Adrenal gland (tissue), 12 donors: ENCODE results near the gene PCNX2. TPM values are rescaled to one million over a fixed set of nuclear protein-coding genes. Genes with fewer than 3 reads are reported as not detected.

Experiments
- DNase-seq, 7 donors: peaks; one replicate each; pipeline ENCODE4 v3.0.0-alpha.2; 2019 to 2020
- H3K27ac ChIP-seq, 5 donors: fragments of 200-600 bp; sonication (generic) in 4 of 5; 1 replicate in 3 of 5; 2 replicates in 2 of 5; pipeline versions ENCODE4 v1.5.1 to v1.8.0; 2016 to 2020; ENCODE audit warnings: mild to moderate bottlenecking in 1 of 5
- H3K27me3 ChIP-seq: fragments of 200-600 bp; 2 replicates; pipeline ENCODE4 v1.8.0; 2021
- H3K36me3 ChIP-seq, 2 donors: fragments of 200-600 bp; replicated peaks in 1 of 2; 1 replicate in 1 of 2; 2 replicates in 1 of 2; pipeline versions ENCODE4 v1.5.1 to v1.8.0; 2018 to 2022
- H3K4me1 ChIP-seq, 2 donors: fragments of 200-600 bp; replicated peaks in 1 of 2; 1 replicate in 1 of 2; 2 replicates in 1 of 2; pipeline versions ENCODE4 v1.5.1 to v1.8.0; 2018 to 2021
- H3K4me3 ChIP-seq, 4 donors: fragments of 200-600 bp; sonication (generic) in 3 of 4; one replicate each; pipeline ENCODE4 v1.5.1; 2016 to 2018
- H3K9me3 ChIP-seq, 3 donors: fragments of 200-600 bp; sonication (generic) in 1 of 3; replicated peaks in 1 of 3; 1 replicate in 2 of 3; 2 replicates in 1 of 3; pipeline versions ENCODE4 v1.5.1 to v1.8.0; 2016 to 2021
- POLR2A ChIP-seq, 2 donors: fragments of 450-650 bp; IDR thresholded peaks; one replicate each; pipeline ENCODE4 v1.6.1; 2017; ENCODE audit warnings: antibody characterized with exemption in 2 of 2, mild to moderate bottlenecking in 2 of 2, moderate library complexity in 1 of 2
- WGBS, 4 donors: extraction: QIAGEN DNeasy Blood & Tissue Kit in 2 of 4; methylation state at CpG; one replicate each; pipeline versions ENCODE4 v1.1.5 to v1.1.7; 2013 to 2017; 5-methylcytosine and 5-hydroxymethylcytosine counted together
- intact Hi-C, 2 donors: fragments of 100-400 bp; cut with DNase I; formaldehyde crosslinking; loops; one replicate each; pipeline versions ENCODE4 v1.14.1 to v1.15.0; 2022 to 2023
- polyA plus RNA-seq, 3 donors: library from polyadenylated mRNA; stranded (reverse); fragments of 200-250 nt in 2 of 3; fragments of 350-450 nt in 1 of 3; fragmentation: Illumina TruSeq in 1 of 3; extraction: RNeasy Lipid Tissue Mini Kit (QIAGEN cat#74804) in 1 of 3; gene quantifications; one replicate each; pipeline ENCODE4 v1.2.3, GENCODE V29; 2013 to 2014
- total RNA-seq, 9 donors: library from RNA; depleted of rRNA in 4 of 9; stranded (reverse); fragments of >200 nt in 4 of 9; fragments of 120-200 nt in 1 of 9; fragmentation: NEBNext Ultra II Directional in 1 of 9; extraction: Animal tissue kit (Norgen Biotek cat#: 25700) in 1 of 9; gene quantifications; one replicate each; pipeline versions ENCODE4 v1.1.0 to v1.2.4, GENCODE V29; 2013 to 2023
- TF ChIP-seq, protein P1 (sequence below), 6 experiments: fragments of 450-650 bp in 4 of 6; fragments of 200-600 bp in 2 of 6; sonication (generic) in 1 of 6; IDR thresholded peaks; 1 replicate in 5 of 6; 2 replicates in 1 of 6; pipeline versions ENCODE4 v1.5.1 to v1.8.0; 2016 to 2021; ENCODE audit warnings: antibody characterized with exemption in 6 of 6, mild to moderate bottlenecking in 2 of 6, moderate library complexity in 1 of 6
- donor health status: healthy with polysubstance abuse.
- donor health status: Bipolar disorder and iron deficiency.
- donor health status: DM: yes; HTN: yes; CAD: no.
- donor health status: DM: no; HTN: no; CAD: no.
- donor health status: DM: no; HTN: no; CAD: no.
- donor health status: DM: yes; HTN: yes; CAD: no.

Gene PCNX2
- total and polyA plus RNA-seq, 12 donors, result 2.2 to 14.5 (median 5.5) TPM

GRCh38 chr1:232954594-232955365 is 340.7 kb downstream of the PCNX2 start:
- Histone ChIP-seq H3K9me3 (no peaks in the 10 kb centered on the region), H3K36me3 (no peaks in the 10 kb centered on the region), H3K4me1 (peaks cover 9 to 12% of the 10 kb centered on the region in 2 donors), H3K4me3 (no peak overlapping the region), H3K27ac (no peak overlapping the region), H3K27me3 (no peaks in the 10 kb centered on the region)
- 85 to 91% (median 87%) methylated on average over 4 of the region's 4 CpGs for WGBS, 4 donors
- intact Hi-C loops, result no loop called here
- TF ChIP-seq, protein P1, sequence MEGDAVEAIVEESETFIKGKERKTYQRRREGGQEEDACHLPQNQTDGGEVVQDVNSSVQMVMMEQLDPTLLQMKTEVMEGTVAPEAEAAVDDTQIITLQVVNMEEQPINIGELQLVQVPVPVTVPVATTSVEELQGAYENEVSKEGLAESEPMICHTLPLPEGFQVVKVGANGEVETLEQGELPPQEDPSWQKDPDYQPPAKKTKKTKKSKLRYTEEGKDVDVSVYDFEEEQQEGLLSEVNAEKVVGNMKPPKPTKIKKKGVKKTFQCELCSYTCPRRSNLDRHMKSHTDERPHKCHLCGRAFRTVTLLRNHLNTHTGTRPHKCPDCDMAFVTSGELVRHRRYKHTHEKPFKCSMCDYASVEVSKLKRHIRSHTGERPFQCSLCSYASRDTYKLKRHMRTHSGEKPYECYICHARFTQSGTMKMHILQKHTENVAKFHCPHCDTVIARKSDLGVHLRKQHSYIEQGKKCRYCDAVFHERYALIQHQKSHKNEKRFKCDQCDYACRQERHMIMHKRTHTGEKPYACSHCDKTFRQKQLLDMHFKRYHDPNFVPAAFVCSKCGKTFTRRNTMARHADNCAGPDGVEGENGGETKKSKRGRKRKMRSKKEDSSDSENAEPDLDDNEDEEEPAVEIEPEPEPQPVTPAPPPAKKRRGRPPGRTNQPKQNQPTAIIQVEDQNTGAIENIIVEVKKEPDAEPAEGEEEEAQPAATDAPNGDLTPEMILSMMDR (IDR thresholded peaks at IDR 0.05), result no peak
- no peak for TF ChIP-seq POLR2A (IDR thresholded peaks at IDR 0.05)
- DNase-seq, result no peak

DNA sequence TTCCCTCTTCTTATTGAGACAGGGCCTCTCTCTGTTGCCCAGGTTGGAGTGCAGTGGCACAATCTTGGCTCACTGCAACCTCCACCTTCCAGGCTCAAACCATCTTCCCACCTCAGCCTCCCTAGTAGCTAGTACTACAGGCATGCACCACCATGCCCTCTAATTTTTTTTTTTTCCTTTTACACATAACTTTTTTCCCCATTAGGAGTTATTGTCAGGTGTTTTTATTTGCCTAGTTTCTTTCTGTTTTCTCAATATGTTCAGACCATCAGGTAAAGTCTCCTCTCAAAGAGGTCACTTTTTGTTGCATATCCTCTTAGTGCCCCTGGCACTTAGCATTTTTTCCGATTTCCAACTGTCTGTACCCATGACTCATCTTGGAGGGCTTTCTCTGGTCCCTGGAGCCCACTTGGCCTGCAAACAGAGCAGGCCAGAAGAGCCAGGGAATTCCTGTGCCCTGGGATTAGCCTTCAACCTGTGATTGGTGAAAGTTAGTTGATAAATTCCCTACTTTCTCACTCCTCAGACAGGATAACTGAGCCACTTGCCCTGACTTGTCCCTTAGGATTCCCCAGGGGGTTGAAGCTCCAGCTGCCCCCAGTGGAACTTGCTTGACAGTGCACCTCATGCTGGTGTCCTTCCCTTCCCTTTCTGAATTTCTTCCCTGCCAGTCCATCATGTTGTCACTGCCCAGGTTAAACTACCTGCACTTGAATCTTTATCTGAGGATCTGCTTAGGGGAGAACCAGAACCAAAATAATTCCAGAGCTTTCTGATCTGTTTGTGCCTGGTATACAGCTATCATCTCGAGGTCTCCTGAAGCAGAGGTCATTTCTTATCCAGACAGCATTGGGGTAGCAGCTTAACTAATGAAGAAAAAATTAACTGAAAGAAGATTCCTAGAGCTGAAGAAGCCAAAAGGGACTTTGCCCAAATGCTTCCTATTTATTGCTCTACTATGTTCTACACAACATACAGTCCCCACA is 342.7 kb downstream of the PCNX2 start:
- 74 to 87% (median 82%) methylated on average over 2 of the region's 2 CpGs for WGBS, 4 donors

DNA sequence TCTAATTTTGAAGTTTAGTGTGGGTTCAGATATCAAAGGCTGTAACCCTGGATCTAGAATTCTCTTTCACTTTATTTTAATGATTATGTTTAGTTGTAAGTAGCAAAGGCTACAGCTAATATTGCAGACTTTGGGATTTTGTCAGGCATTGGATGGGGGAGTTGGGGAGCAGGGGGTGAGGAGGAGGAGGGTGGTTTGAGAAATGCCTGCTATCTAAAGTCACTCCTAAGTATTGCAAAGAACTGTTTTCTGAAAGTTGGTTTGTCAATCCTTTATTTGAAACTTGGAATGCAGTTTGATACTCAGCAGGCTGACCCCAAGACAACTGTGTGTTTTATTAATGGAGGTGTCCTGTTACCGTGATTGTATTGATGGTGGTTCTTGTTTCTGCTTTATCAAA is 343.9 kb downstream of the PCNX2 start:
- TF ChIP-seq, protein P1 (IDR thresholded peaks at IDR 0.05), result no peak
- TF ChIP-seq POLR2A (IDR thresholded peaks at IDR 0.05), result no peak
- DNase-seq, result no peak
- intact Hi-C loops, result no loop called here
- Histone ChIP-seq H3K27ac (no peak overlapping the region), H3K36me3 (no peaks in the 10 kb centered on the region), H3K9me3 (no peaks in the 10 kb centered on the region), H3K27me3 (no peaks in the 10 kb centered on the region), H3K4me3 (peak overlapping the region in 1 of 4 donors; percentile 85), H3K4me1 (peaks cover 9 to 15% of the 10 kb centered on the region in 2 donors)
- WGBS, 4 donors, result 29 to 65% (median 53%) methylated on average over 1 of the region's 1 CpG

More for the DNA sequence above, 342.7 kb downstream of the PCNX2 start:
- Histone ChIP-seq H3K9me3 (no peaks in the 10 kb centered on the region), H3K4me1 (peaks cover 9 to 15% of the 10 kb centered on the region in 2 donors), H3K27ac (no peak overlapping the region), H3K4me3 (no peak overlapping the region), H3K27me3 (no peaks in the 10 kb centered on the region), H3K36me3 (no peaks in the 10 kb centered on the region)
- peak in 6 of 7 donors; percentile 27 to 70 (median 50) for DNase-seq
- intact Hi-C loops, result no loop called here
- no peak for TF ChIP-seq POLR2A (IDR thresholded peaks at IDR 0.05)
- TF ChIP-seq, protein P1 (IDR thresholded peaks at IDR 0.05), result peak; percentile 36 to 64 (median 53)

DNA sequence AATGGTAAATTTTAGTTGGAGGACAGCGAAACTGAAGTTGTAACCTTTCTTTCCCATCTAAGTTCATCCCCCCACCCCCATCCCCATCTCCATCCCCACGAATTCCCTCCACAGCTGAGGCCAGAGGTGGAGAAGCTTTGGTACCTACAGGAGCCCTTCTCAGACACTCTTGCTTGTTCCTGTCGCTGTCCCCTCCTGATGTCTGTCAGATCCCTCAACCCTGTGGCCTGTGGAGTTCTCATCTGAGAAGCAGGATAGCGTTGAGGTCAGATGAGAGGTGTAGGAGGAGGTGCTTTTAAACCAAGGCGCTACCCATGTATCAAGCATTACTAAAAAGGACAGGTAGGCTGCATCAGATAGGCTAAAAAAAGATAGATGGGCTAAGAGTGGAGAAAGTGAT is 344.3 kb downstream of the PCNX2 start:
- peak in 1 of 7 donors; percentile 14 for DNase-seq
- H3K4me1 ChIP-seq, result peaks cover 9 to 15% of the 10 kb centered on the region in 2 donors
- TF ChIP-seq, protein P1 (IDR thresholded peaks at IDR 0.05), result no peak
- TF ChIP-seq POLR2A (IDR thresholded peaks at IDR 0.05), result no peak
- no peaks in the 10 kb centered on the region for H3K27me3 ChIP-seq
- no peaks in the 10 kb centered on the region for H3K36me3 ChIP-seq
- intact Hi-C loops, result no loop called here
- 20 to 26% (median 23%) methylated on average over 5 of the region's 5 CpGs for WGBS, 4 donors
- peak overlapping the region in 2 of 4 donors; percentile 85 to 93 for H3K4me3 ChIP-seq
- peak overlapping the region in 1 of 5 donors; percentile 89 for H3K27ac ChIP-seq
- H3K9me3 ChIP-seq, result no peaks in the 10 kb centered on the region
